Tibial nerve (tissue), 4 donors: ENCODE results near the gene ZBED6. TPM values are rescaled to one million over a fixed set of nuclear protein-coding genes. Genes with fewer than 3 reads are reported as not detected.

Source experiments
- DNase-seq, 2 donors: peaks; one replicate each; pipeline ENCODE4 v3.0.0-alpha.2; 2019; ENCODE audit warnings: low spot score in 2 of 2
- H3K27ac ChIP-seq, 4 donors: fragments of 200-600 bp; sonication (generic) in 3 of 4; one replicate each; pipeline ENCODE4 v1.5.1; 2017 to 2019; ENCODE audit warnings: mild to moderate bottlenecking in 1 of 4
- H3K27me3 ChIP-seq, 2 donors: fragments of 200-600 bp; sonication (generic) in 1 of 2; one replicate each; pipeline versions ENCODE4 v1.5.1 to v1.6.0; 2017 to 2019
- H3K36me3 ChIP-seq, 3 donors: fragments of 200-600 bp; sonication (generic); one replicate each; pipeline ENCODE4 v1.5.1; 2018 to 2019
- H3K4me1 ChIP-seq, 4 donors: fragments of 200-600 bp; sonication (generic) in 3 of 4; one replicate each; pipeline ENCODE4 v1.5.1; 2017 to 2019
- H3K4me3 ChIP-seq, 4 donors: fragments of 200-600 bp; sonication (generic) in 3 of 4; one replicate each; pipeline ENCODE4 v1.5.1; 2017 to 2019; ENCODE audit warnings: mild to moderate bottlenecking in 1 of 4, moderate library complexity in 1 of 4
- H3K9me3 ChIP-seq, 4 donors: fragments of 200-600 bp; sonication (generic) in 3 of 4; one replicate each; pipeline ENCODE4 v1.5.1; 2017 to 2019
- CTCF ChIP-seq, 5 experiments: fragments of 200-600 bp in 3 of 5; fragments of 450-650 bp in 2 of 5; sonication (generic) in 3 of 5; IDR thresholded peaks; one replicate each; pipeline ENCODE4 v1.5.1; 2016 to 2019; ENCODE audit warnings: antibody characterized with exemption in 5 of 5, mild to moderate bottlenecking in 3 of 5, moderate library complexity in 2 of 5
- EP300 ChIP-seq, 2 donors: sonication (generic); formaldehyde crosslinking; IDR thresholded peaks; one replicate each; pipeline ENCODE4 v1.6.1; 2017; ENCODE audit warnings: antibody characterized with exemption in 2 of 2, mild to moderate bottlenecking in 1 of 2
- POLR2A ChIP-seq, 2 donors: fragments of 450-650 bp; IDR thresholded peaks; one replicate each; pipeline ENCODE4 v1.6.1; 2017; ENCODE audit warnings: antibody characterized with exemption in 2 of 2, mild to moderate bottlenecking in 2 of 2, moderate library complexity in 2 of 2
- WGBS, 2 donors: methylation state at CpG; one replicate each; pipeline ENCODE4 v1.1.5; 2018; 5-methylcytosine and 5-hydroxymethylcytosine counted together
- small RNA-seq: library from RNA; depleted of rRNA; stranded (forward); fragments of <200 nt; gene quantifications from one replicate; pipeline ENCODE3, GENCODE V24; 2016
- total RNA-seq, 4 donors: library from RNA; depleted of rRNA; stranded (reverse); fragments of >200 nt; gene quantifications; one replicate each; pipeline ENCODE4 v1.1.0, GENCODE V29; 2016

ZBED6 gene
- total RNA-seq, 4 donors from 2014 or later: 21.4 to 31.4 (median 24.7) TPM

DNA sequence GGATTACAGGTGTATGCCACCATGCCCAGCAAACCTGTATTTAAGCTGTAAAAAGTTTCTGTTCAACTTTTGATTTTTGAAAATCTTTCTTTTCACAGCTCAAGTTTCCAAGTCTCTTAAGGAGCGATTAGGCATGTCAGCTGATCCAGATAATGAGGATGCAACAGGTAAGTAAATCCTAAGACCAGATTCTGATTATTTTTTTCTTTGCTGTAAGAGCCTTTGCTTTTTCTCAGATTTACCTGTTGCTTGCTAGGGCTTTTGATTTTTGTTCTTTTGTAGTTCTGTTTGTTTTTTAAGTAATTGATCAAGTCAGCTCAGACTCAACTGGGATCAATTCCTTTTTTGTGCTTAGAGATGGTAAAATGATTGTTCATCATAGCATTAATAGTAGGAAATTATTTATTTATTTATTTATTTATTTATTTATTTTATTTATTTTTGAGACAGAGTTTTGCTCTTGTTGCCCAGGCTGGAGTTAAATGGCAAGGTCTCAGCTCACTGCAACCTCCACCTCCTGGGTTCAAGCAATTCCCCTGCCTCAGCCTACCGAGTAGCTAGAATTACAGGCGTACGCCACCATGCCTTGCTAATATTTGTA is 44.9 kb downstream of the ZBED6 start:
- H3K4me1 ChIP-seq: peaks cover 0 to 14% (median 0%) of the 10 kb centered on the region in 4 donors
- no peaks in the 10 kb centered on the region for H3K27me3 ChIP-seq
- no peaks in the 10 kb centered on the region for H3K9me3 ChIP-seq
- H3K4me3 ChIP-seq: no peak overlapping the region
- H3K27ac ChIP-seq: peak overlapping the region in 1 of 4 donors; percentile 29
- H3K36me3 ChIP-seq: peaks cover 3 to 87% (median 32%) of the 10 kb centered on the region in 3 donors
- 92 to 96% methylated on average over 4 of the region's 4 CpGs for WGBS, 2 donors
- DNase-seq: no peak
- TF ChIP-seq CTCF (IDR thresholded peaks at IDR 0.05) (no peak), EP300 (IDR thresholded peaks at IDR 0.05) (no peak), POLR2A (IDR thresholded peaks at IDR 0.05) (no peak)

GRCh38 chr1:203842559-203842876 is 47.1 kb downstream of the ZBED6 start:
- WGBS, 2 donors: 89 to 90% methylated on average over 2 of the region's 2 CpGs
- H3K27me3 ChIP-seq: no peaks in the 10 kb centered on the region
- no peaks in the 10 kb centered on the region for H3K9me3 ChIP-seq
- H3K36me3 ChIP-seq: peaks cover 3 to 80% (median 40%) of the 10 kb centered on the region in 3 donors
- no peak overlapping the region for H3K4me3 ChIP-seq
- DNase-seq: no peak
- peaks cover 0 to 14% (median 0%) of the 10 kb centered on the region in 4 donors for H3K4me1 ChIP-seq
- TF ChIP-seq POLR2A (IDR thresholded peaks at IDR 0.05) (no peak), EP300 (IDR thresholded peaks at IDR 0.05) (no peak), CTCF (IDR thresholded peaks at IDR 0.05) (no peak)
- H3K27ac ChIP-seq: no peak overlapping the region

- 71 to 81% methylated on average over 1 of the region's 1 CpG for WGBS, 2 donors
- no peaks in the 10 kb centered on the region for H3K27me3 ChIP-seq
- no peak overlapping the region for H3K27ac ChIP-seq
- no peak overlapping the region for H3K4me3 ChIP-seq
- no peak for TF ChIP-seq EP300 (IDR thresholded peaks at IDR 0.05)
- TF ChIP-seq CTCF (IDR thresholded peaks at IDR 0.05): no peak
- TF ChIP-seq POLR2A (IDR thresholded peaks at IDR 0.05): no peak
- peaks cover 0 to 11% (median 0%) of the 10 kb centered on the region in 4 donors for H3K4me1 ChIP-seq
- peaks cover 0 to 80% (median 37%) of the 10 kb centered on the region in 3 donors for H3K36me3 ChIP-seq
- no peaks in the 10 kb centered on the region for H3K9me3 ChIP-seq
- DNase-seq: no peak
Observed at GRCh38 chr1:203843435-203843834, 48.0 kb downstream of the ZBED6 start.

Small RNAs within 50 kb of the gene (small RNA-seq; reads per million reads assigned to genes)
- gene ZC3H11A: 0.28 reads per million

Other genes with a start within 250 kb of the ZBED6 start
- 100 to 1,000 TPM in 1 of 4 donors, 10 to 100 TPM in 3; 78.6 to 135 (median 85.0) TPM for gene ATP2B4, start 168.8 kb upstream of the ZBED6 start, total RNA-seq
- 1 to 10 TPM in 2 of 4 donors, under 1 TPM in 2; 0.39 to 1.5 (median 1.00) TPM for gene LAX1, start 30.4 kb upstream of the ZBED6 start, total RNA-seq
- gene ZC3H11A, start within 50 bp of the ZBED6 start, total RNA-seq: 100 to 1,000 TPM in 2 of 4 donors, 10 to 100 TPM in 2; 82.5 to 113 (median 95.9) TPM
- 10 to 100 TPM; 31.5 to 86.3 (median 41.8) TPM for gene SNRPE, start 66.0 kb downstream of the ZBED6 start, total RNA-seq